ENCODE measurements around the gene HIGD2A.

Gene HIGD2A, protein sequence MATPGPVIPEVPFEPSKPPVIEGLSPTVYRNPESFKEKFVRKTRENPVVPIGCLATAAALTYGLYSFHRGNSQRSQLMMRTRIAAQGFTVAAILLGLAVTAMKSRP

DNA sequence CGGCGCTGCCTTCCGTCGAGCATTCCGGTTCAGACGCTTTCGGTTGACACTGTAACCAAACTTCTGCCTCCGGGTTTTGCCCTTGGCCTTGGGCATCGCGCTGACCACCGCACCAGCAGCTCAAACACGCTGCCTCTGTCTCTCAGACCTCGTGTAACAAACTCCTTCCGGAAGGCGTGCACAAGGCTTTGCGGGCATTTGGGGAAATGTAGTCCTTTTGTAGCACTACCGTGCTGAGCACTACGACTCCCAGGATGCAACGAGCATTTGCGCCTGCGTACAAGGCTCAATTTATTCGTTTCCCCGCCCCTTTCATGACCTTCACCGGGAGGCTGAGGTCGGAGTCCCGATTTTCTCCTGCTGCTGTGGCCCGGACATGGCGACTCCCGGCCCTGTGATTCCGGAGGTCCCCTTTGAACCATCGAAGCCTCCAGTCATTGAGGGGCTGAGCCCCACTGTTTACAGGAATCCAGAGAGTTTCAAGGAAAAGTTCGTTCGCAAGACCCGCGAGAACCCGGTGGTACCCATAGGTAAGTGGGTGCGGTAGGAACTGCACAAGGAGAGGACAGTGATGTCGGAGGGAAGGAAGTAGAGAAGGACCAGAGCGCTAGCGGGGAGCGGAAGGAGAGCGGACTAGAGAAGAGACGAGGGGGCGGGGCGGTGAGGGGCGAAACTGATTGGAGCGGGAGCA, at the start of gene HIGD2A, which contains the start of gene NOP16:
TSS of gene HIGD2A (plus strand) at position 308 of the 691 bp plus-strand sequence. CDS start at position 377, 69 bp downstream.
TSS of gene NOP16 (minus strand) at position 155 of the 691 bp plus-strand sequence. CDS start at position 96, 59 bp downstream.
- DNase-seq: peak; percentile 99 to 100

DNA sequence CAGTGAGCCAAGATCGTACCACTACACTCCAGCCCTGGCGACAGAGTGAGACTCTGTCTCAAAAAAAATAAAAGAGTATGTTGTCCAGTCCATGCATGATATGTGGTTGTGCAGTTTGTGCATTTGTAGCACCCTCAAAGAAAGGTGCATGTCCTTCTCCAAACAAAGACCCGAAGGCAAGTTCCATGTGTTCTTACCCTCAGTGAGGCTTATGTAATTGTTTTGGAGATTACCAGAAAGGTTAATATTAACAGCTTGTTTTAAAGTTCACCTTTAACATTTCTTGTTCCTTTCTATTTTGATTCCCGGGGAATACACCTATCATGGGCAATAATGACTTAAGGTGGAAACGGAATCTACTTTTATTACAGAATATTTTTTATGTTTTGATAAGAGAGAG, 49.2 kb upstream of the HIGD2A start:
- no peak for DNase-seq

DNA sequence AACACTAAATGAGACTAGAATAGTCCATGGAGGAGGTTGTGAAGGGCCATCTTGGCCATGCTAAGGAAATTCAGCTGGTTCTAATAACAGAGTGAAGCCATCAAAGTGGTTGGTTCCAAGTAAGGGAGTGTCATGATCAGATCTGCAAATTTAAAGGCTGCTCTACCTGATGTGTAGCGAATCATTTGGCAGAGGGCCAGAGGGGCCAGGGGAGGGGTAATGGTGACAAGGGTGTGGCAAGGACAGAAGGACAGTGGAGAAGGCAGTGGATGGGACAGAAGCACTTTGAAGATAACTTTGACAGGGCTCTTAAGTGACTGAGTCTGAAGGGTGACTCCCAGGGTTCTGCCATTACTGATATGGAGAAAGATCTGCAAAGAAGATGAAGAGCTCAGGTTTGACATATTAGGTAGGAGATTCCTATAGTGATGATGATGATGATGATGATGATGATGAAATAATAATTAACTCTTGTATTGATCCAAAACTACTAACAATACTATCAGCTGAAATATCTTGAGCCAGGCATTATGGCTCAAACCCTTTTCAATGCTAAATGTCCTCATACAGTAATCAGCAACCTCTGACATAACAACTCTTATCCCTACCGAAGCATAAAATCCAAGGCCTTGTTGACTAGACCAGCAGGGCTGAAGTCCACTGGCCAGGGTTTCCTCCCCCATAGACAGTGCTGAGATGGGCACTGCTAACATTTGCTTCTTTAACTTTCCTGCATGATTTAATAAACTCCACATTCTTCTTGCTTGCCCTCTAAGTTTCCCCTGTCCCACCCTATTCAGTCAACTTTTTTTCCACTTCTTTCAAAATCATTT, 47.0 kb upstream of the HIGD2A start:
- DNase-seq: no peak

DNA sequence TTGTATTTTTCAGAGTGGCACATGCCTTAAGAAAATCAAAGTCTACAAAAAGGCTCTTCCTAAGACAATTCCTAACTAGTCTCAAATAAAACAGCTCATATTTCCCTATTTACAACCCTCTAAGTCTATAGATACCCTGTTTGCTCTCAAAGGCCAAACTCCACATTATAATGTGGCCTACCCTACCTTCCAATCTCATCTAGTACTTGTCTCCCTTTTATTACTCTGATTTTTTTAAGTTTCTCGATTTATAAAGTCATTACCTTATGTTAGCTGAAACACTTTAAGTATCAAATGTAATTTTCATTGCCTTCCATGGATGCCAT, 46.4 kb upstream of the HIGD2A start:
- no peak for DNase-seq

DNA sequence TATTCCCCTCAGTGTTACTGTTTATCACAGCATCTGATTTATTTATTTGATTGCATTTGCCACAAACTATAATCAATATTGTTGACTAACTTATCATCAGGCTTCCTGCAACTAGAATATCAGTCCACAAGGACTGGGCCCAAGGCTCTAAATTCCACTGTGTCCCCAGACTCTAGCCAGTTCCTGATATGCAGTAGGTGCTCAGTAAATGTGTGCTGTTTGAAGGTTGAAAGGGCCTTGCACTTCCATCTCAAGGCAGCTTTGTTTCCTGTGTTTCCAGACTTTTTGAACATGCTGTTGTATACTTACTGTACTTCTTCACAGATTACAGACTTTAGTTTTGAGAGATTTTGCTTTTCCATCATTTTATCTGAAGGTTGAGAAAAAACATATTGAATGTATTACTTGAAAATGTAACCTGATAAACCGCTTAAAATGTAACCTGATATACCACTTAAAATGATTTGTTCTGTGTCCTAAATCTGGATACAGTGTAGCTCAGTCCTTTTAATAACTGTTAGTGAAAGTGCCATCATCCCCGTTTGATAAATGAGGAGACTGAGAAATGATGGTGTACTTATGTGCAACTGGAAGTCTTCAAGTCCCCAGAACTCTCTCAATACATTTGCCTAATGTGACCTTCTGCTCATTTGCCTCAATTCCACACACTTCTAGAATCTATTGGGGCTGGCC, 45.6 kb upstream of the HIGD2A start:
- DNase-seq: no peak

DNA sequence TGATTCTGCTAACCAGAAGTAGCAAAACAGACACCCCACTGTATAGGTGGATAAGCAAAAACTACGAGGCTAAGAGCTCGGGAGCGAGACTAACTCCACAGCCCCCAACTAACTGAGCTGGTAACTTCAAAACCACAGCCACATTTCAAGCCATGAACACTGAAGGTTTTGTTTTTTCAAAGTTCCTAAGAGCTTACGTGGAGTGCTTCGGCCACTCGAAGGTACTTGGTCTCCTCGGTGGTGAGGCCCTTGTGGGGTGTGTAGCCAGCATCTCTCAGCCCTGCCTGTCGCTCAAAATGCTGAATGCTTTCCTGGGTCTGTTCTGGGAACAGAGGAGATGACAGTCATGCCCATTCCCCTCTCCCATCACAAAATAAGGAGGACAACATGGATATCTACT, 38.1 kb upstream of the HIGD2A start:
- no peak for DNase-seq

DNA sequence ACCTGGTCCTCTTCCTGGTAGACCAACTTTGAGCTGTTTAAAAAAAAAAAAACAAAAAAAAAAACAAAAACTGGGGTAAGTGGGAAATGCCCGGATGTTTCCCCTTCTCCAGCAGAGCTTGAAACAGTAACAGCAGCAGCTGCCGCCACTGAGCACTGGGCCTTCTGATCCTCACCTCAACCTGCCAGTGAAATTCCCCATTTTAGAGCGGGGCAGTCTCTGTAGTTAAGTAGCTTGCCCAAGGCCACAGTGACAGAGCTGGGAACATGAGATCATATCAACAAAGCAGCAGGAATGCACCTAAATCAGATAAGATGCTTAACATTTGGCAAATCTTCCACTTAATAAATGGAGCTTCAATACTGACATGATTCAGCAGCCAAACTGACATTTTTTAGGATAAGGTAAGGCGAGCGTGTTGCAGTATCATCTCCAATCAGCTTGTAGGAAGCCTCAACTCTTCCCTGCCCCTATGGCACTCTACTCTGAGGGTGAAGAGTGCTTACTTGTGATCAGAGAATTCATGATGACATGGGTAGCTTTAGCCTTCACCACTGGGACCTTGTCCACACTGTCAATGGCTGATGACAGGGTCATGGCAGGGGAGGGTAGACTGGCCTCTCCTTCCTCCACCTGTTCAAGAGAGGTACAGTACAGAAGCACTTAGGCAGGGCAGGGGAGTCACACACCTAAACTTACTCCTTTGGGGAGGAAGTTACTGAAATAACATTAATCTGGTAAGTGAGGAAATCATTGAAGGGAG, 36.3 kb upstream of the HIGD2A start:
- no peak for DNase-seq

DNA sequence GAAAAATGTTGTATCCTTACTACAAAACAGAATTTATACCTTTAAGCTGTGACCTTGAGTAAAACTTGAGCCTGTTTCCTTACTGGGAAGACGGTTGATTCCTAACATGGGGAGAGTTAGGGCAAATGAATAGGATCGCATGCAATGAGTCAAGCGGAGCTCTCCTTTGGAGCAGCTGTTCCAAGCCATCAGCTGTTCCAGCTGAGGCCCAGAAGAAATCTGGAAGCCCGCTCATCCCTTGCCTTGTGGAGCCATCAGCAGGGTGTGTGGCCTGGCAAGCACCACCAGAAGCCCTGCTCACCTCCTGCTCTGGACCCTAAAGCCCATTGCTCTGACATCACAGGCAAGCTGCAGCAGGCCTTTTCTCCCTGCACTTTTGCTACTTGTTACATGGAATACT, 35.0 kb upstream of the HIGD2A start:
- DNase-seq: no peak

DNA sequence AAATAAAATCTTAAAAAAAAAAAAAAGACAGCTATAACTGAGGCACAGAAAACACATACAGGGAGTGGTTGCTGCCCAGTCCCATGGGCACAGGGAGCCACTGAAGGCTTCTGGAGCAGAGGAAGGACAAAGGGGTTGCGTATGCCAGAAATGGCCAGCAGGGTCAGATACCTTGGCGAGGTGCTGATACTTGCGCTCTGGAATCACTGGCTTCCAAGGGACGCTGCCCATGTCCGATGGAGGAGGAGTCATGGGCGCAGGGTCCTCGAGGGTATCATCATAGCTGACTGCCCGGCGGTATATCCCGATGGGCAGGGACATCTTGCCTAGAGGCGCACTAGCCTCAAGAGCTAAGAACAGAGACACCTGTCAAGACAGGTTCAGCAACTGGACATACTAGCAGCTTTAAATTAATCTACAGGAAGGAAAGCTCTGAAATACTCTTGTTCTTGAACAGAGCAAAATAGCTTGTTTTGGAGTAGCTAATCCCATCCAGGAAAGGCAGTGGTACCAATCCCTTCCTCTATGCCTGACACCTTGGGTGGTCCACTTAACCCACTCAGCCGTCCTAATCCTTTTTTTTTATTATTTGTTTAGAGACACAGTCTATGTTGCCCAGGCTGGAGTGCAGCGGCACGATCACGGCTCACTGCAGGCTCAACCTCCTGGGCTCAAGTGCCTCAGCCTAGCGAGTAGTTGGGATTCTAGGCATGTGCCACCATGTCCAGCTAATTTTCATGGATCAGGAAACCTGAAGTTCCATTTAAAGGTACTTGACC, 33.0 kb upstream of the HIGD2A start:
- no peak for DNase-seq

DNA sequence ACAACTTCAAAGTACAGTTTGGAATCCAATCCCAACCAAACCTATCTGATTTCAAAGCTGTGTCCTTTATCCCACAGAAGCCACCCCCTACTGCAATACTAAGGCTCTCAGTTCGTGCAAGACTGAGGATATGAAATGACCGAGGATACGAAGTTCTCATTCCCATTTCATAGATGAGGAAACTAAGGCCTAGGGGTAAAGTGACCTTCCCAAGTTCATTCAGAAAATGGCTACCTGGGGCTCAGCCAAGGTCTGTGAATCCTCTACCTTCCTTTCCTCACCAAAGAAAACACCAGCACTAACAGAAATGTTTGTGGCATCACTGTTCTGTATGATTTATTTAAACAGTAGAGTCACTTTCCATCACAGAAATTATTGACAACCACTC, 32.4 kb upstream of the HIGD2A start:
- no peak for DNase-seq

DNA sequence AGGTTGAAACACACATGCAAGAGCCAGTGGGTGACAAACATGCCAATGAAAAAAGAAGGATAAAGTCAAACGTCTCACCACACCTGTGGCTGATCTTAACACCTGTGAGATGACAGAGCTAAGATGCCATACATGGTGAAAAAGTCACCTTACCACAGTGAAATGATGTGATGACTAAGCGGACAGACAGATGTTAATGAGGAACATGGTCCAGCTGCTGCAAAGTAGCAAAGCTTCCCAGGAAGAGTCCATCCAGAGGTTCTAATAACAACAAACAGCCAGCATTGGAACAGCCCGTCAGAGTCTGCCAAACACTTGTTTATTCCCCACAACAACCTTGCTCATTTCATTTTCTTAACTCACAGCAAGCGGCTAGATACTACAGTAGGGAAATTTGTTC, 28.9 kb upstream of the HIGD2A start:
- no peak for DNase-seq

DNA sequence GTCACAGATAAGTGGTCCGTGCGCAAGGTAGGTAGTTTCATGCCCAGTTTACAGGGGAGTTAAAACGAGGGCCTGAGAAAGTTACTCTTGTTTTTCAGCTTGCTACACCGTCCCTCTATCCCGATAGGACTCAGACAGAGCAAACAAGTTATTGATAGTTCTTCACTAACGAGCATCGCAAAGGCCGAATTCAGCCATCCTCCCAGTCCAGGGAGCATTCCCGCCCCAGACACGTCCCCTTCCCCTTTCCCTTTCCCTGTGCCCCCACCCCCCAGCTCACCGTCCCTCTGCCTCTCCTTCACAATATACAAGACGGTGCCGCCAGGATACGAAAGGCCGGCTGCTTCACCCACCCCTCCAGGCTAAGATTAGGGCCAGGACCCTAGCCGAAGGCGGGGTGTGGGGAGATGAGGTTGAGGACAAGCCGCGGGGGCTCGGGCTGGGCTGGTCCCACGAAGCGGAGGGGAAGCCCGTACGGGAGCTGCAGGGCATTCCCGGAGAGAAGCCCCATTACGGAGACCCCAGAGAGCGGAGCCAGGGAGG, 27.6 kb upstream of the HIGD2A start:
- peak; percentile 5 to 32 for DNase-seq

DNA sequence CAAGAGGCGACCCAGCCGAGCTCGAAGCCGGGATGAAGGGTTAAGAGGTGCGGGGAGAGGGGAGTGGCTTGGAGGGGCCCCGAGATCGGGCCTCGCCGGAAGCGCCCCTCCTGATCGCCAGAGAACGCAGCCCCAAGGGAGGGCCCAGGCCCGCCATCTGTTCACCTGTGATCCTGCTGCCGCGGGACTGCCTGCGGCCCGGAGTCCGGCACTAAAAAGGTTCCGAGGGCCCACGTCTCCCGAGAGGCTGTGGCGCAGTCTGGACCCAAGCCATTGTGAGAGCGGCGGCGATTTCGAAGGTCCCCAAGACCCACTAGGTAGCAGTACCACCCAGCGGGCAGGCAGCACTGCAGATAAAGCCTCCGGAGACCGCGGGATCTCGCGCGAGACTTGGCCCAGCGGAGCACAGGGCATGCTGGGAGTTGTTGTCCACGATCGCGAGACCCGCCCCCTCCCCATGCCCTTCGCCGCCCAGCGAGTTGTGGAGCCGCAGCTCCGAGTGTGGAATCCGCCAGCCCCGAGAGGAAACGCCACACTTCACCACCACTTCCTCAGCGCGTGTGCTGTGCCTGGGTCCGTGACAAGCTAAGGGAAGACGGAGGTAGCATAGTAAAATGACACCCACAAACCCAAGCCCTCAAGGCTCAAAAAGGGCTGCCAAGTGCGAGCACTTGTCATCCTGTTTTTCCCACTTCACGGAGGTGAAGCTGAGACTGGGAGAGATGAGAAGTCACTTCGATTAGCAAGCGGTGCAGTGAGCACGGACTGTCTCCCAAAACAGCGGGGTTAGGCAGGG, 26.9 kb upstream of the HIGD2A start, which contains the start of gene KIAA1191:
TSS of gene KIAA1191 (minus strand) at position 328 of the 796 bp plus-strand sequence. CDS start 2,256 bp downstream, outside the sequence.
- DNase-seq: peak; percentile 87 to 92

DNA sequence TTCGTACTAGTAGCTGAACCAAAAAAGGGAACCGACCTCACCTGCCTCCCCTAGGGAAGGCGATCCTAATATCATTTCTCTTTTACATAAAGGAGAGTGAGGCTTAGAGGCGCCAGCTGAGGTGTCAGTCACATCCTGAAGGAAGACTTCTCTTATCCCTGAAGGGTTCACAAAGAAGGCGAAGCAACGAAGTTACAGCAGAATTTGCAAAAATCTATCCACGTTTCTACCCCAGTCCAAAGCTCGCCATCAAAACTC, 26.4 kb upstream of the HIGD2A start:
- no peak for DNase-seq

DNA sequence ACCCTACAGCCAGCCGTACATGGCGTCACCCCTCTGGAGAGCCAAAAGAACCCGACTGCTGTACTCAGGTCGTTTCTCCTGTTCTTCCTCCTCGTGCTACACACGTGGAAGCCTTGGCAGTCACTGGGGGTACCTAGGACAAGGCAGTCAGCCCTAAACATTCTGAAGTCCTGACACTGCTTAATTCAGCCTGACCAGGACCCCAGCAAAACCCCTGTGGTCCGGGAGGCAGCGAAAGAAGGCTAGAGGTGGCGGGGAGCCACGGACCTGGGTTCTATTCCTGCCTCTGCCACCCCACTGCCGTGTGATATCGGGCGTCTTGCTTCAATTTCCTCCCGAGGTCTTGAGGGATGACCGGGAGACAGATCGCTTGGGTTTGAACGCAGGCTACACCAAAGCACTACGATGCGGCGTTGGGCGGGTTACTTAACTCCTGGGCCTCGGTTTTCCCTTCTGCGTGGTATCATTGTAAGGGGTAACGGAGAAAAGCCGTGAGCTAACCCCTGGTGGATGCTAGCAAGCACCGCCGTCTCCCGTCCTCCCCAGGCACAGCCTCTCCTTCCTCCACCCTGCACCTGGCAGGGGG, 23.7 kb upstream of the HIGD2A start:
- peak in 1 of 2 experiments; percentile 9 for DNase-seq

DNA sequence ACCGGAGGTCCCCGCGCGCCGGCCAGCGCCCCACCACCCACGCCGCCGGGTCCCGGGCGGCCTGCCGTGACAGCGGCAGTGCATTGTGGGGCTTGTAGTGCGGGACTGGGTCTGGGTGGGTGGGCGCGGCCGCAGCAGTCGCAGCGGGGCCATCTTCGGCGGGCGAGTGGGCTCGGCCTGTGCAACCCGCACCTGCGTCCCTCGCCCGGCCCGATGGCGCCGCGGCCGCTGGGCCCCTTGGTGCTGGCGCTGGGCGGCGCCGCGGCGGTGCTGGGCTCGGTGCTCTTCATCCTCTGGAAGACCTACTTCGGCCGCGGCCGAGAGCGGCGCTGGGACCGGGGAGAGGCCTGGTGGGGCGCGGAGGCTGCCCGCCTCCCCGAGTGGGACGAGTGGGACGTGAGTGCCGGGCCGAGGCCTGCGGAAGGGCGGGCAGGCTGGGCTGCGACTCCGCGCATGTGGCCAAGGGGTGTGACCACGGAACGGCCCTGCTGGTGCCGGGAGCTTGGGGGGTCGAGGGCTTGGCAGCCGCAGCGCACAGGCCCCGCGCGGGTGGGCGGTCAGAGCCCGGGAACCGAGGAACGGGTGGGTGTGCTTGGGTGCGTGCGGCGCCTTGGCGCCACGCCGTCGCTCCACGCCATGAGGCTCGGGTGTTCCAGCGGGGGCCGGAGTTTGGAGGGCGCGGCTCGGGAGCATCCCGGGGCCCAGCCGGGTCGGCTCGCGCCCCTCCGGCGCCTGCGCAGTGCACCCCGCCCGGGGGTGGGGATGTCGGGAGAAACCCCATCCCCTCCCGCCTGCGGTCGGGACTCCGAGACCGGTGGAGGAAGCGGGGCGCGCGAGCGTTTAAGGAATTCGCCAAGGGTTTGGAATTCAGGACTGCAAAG, 23.0 kb upstream of the HIGD2A start, which contains the start of gene ARL10:
TSS of gene ARL10 (plus strand) at position 137 of the 881 bp plus-strand sequence. CDS start at position 214, 77 bp downstream.
- peak in 1 of 2 experiments; percentile 30 for DNase-seq

DNA sequence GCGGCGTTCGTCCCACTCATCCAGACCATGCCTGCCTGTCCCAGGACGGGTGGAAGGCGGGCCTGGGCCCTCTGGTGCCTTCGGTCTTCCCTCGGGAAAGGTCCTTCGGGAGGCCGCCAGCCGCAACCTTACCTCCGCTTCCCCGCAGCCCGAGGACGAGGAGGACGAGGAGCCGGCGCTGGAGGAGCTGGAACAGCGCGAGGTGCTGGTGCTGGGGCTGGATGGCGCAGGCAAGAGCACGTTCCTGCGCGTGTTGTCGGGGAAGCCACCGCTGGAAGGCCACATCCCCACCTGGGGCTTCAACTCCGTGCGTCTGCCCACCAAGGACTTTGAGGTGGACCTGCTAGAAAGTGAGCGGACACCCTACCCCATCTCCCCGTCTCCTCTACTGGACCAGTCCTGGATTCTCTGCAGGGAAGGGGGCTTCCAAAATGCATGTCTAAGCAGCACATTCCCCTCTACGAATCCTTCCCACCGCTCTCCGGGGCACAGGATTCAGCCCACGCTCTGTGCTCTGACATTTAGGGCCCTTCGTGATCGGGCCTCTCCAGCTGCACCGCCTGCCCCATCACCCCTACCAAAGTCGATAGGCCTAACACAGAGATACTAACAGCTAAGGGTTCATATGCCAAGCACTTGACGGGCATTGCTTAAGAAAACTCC, 22.2 kb upstream of the HIGD2A start:
- no peak for DNase-seq

DNA sequence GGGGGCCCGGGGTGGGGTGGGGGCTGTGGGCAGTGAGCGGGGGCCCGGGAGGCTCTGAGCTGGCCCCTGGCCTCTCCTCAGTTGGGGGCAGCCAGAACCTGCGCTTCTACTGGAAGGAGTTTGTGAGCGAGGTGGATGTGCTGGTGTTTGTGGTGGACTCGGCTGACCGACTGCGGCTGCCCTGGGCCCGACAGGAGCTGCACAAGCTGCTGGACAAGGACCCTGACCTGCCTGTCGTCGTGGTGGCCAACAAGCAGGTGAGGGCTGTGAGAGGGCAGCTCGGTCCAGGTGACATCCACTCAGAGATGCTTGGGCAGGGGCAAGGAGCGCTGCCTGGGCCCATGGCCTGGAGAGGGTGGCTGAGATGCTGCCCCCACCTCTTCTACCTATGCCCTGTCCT, 19.8 kb upstream of the HIGD2A start:
- no peak for DNase-seq

All from Kasumi-1 (cell line).